ENCODE measurements around the gene SGIP1. TPM values are rescaled to one million over a fixed set of nuclear protein-coding genes. Genes with fewer than 3 reads are reported as not detected.

The SGIP1 gene
- total RNA-seq, 1 donor from 2014 or later, result 2.6 TPM

GRCh38 chr1:66553846-66554245 lies 19.9 kb downstream of the SGIP1 start:
- DNase-seq, result no peak

GRCh38 chr1:66556161-66556611 lies 22.2 kb downstream of the SGIP1 start:
- no peak for DNase-seq

- no peak for DNase-seq
Measured at GRCh38 chr1:66557157-66557556, 23.2 kb downstream of the SGIP1 start.

- DNase-seq, result no peak
Measured at GRCh38 chr1:66559517-66559916, 25.6 kb downstream of the SGIP1 start.

- DNase-seq, result no peak
Measured at GRCh38 chr1:66562561-66562960, 28.6 kb downstream of the SGIP1 start.

GRCh38 chr1:66563094-66563800 lies 29.3 kb downstream of the SGIP1 start:
- peak; percentile 21 for DNase-seq

- no peak for DNase-seq
Measured at GRCh38 chr1:66563941-66564630, 30.1 kb downstream of the SGIP1 start.

- DNase-seq, result no peak
Measured at GRCh38 chr1:66570196-66570595, 36.2 kb downstream of the SGIP1 start.

- no peak for DNase-seq
Measured at GRCh38 chr1:66571789-66572188, 37.8 kb downstream of the SGIP1 start.

- DNase-seq, result peak; percentile 77
Measured at GRCh38 chr1:66575739-66576138, 41.8 kb downstream of the SGIP1 start.

- peak; percentile 37 for DNase-seq
Measured at GRCh38 chr1:66576645-66577044, 42.7 kb downstream of the SGIP1 start.

- no peak for DNase-seq
Measured at GRCh38 chr1:66578841-66579240, 44.9 kb downstream of the SGIP1 start.

GRCh38 chr1:66580081-66580480 lies 46.1 kb downstream of the SGIP1 start:
- DNase-seq, result no peak

GRCh38 chr1:66583021-66583420 lies 49.1 kb downstream of the SGIP1 start:
- DNase-seq, result no peak

GRCh38 chr1:66585002-66585401 lies 51.0 kb downstream of the SGIP1 start:
- DNase-seq, result no peak

- no peak for DNase-seq
Measured at GRCh38 chr1:66589326-66589725, 55.4 kb downstream of the SGIP1 start.

- DNase-seq, result peak; percentile 3
Measured at GRCh38 chr1:66592106-66592507, 58.2 kb downstream of the SGIP1 start.

- DNase-seq, result no peak
Measured at GRCh38 chr1:66596191-66596590, 62.2 kb downstream of the SGIP1 start.

- DNase-seq, result no peak
Measured at GRCh38 chr1:66597500-66597899, 63.5 kb downstream of the SGIP1 start.

- peak; percentile 49 for DNase-seq
Measured at GRCh38 chr1:66598670-66599069, 64.7 kb downstream of the SGIP1 start.

GRCh38 chr1:66599346-66599745 lies 65.4 kb downstream of the SGIP1 start:
- DNase-seq, result no peak

GRCh38 chr1:66599899-66600737 lies 66.2 kb downstream of the SGIP1 start:
- no peak for DNase-seq

- DNase-seq, result no peak
Measured at GRCh38 chr1:66605419-66605997, 71.6 kb downstream of the SGIP1 start.

Data from tongue (tissue), 2 donors.